ENCODE data around the gene RARS2.
"Not testable (repeated sequence)": the region's sequence is repeated elsewhere in the genome, so short reads cannot be mapped to it uniquely, and the experiment has no call there.

Gene RARS2

GRCh38 chr6:87589693-87590416 lies at the start of gene RARS2, which contains the start of gene ORC3:
RARS2 (minus strand) TSS chr6:87589987; CDS start chr6:87589957, 30 bp downstream.
ORC3 (plus strand) TSS chr6:87590135; CDS start chr6:87590169, 34 bp downstream.
- peak; percentile 74 for DNase-seq

- no peak for DNase-seq
Measured at GRCh38 chr6:87639373-87639772, 49.6 kb upstream of the RARS2 start.

- DNase-seq, result no peak
Measured at GRCh38 chr6:87637106-87637505, 47.3 kb upstream of the RARS2 start.

- no peak for DNase-seq
Measured at GRCh38 chr6:87636315-87636714, 46.5 kb upstream of the RARS2 start.

GRCh38 chr6:87633851-87634250 lies 44.1 kb upstream of the RARS2 start:
- DNase-seq, result no peak

- no peak for DNase-seq
Measured at GRCh38 chr6:87630746-87631145, 41.0 kb upstream of the RARS2 start.

- no peak for DNase-seq
Measured at GRCh38 chr6:87628881-87629280, 39.1 kb upstream of the RARS2 start.

- DNase-seq, result no peak
Measured at GRCh38 chr6:87628424-87628823, 38.6 kb upstream of the RARS2 start.

- no peak for DNase-seq
Measured at GRCh38 chr6:87623248-87623647, 33.5 kb upstream of the RARS2 start.

- DNase-seq, result no peak
Measured at GRCh38 chr6:87618531-87618930, 28.7 kb upstream of the RARS2 start.

- no peak for DNase-seq
Measured at GRCh38 chr6:87617405-87617804, 27.6 kb upstream of the RARS2 start.

GRCh38 chr6:87613018-87613417 lies 23.2 kb upstream of the RARS2 start:
- DNase-seq, result not testable (repeated sequence)

- DNase-seq, result no peak
Measured at GRCh38 chr6:87608802-87609201, 19.0 kb upstream of the RARS2 start.

GRCh38 chr6:87606199-87606598 lies 16.4 kb upstream of the RARS2 start:
- DNase-seq, result no peak

- no peak for DNase-seq
Measured at GRCh38 chr6:87600576-87600975, 10.8 kb upstream of the RARS2 start.

GRCh38 chr6:87590990-87591389 lies 1.2 kb upstream of the RARS2 start:
- DNase-seq, result no peak

- no peak for DNase-seq
Measured at GRCh38 chr6:87590417-87590880, 662 bp upstream of the RARS2 start.

GRCh38 chr6:87588756-87589407 lies 905 bp downstream of the RARS2 start:
- DNase-seq, result no peak

GRCh38 chr6:87586371-87587077 lies 3.3 kb downstream of the RARS2 start:
- no peak for DNase-seq

- no peak for DNase-seq
Measured at GRCh38 chr6:87583822-87584221, 6.0 kb downstream of the RARS2 start.

GRCh38 chr6:87575423-87575822 lies 14.4 kb downstream of the RARS2 start:
- DNase-seq, result no peak

- no peak for DNase-seq
Measured at GRCh38 chr6:87574237-87574804, 15.5 kb downstream of the RARS2 start.

- DNase-seq, result no peak
Measured at GRCh38 chr6:87573307-87574024, 16.3 kb downstream of the RARS2 start.

Measured in NCI-H446 treated with DMSO at 0.1 percent for 48 hours (cell line).